A549 (cell line): ENCODE data around the gene MED23. TPM values are rescaled to one million over a fixed set of nuclear protein-coding genes. Genes with fewer than 3 reads are reported as not detected.
A peak's percentile ranks its signal among the peaks of the same experiment; 100 is the strongest.

Experiments used
- ATAC-seq, 2 experiments: fragments of 200-7000 bp in 1 of 2; fragments of >200 bp in 1 of 2; cut with Nextera tagmentation in 1 of 2; cut with Tn5 transposase in 1 of 2; 3 replicates each; pipeline versions ENCODE4 v1.8.0 to v1.9.1; 2018 to 2020; ENCODE audit warnings: mild to moderate bottlenecking in 1 of 2, moderate library complexity in 1 of 2
- CTCF ChIA-PET: fragments of 300-600 bp; sonication (Branson Sonifier 250); formaldehyde crosslinking; extraction: SDS; loops from one replicate; lab custom pipeline; 2021; ENCODE audit warnings: antibody characterized with exemption, inconsistent platforms; lab: Yijun Ruan, JAX
- POLR2A ChIA-PET: fragments of 350-600 bp; formaldehyde crosslinking; extraction: SDS; loops from one replicate; lab custom pipeline; 2021; ENCODE audit warnings: antibody characterized with exemption, inconsistent platforms; lab: Yijun Ruan, JAX
- DNase-seq, 2 experiments: peaks; one replicate each; pipeline versions ENCODE4 v3.0.0 to v3.0.0-alpha.2; 2011 to 2016; ENCODE audit warnings: low read depth in 1 of 2, low spot score in 1 of 2
- FAIRE-seq: peaks from 2 replicates; lab custom pipeline; 2011; peaks lifted over from hg19 to GRCh38; lab: Jason Lieb, UNC
- H3K27ac ChIP-seq, 2 experiments: fragments of >200 bp; sonication (Bioruptor Twin); formaldehyde crosslinking; 3 replicates each; pipeline ENCODE4 v1.5.1; 2016 to 2017
- H3K4me1 ChIP-seq: fragments of >200 bp; sonication (Bioruptor Twin); formaldehyde crosslinking; 3 replicates; pipeline ENCODE4 v1.6.1; 2016
- H3K4me2 ChIP-seq: fragments of >200 bp; sonication (Bioruptor Twin); formaldehyde crosslinking; 3 replicates; pipeline ENCODE4 v1.6.1; 2016
- H3K4me3 ChIP-seq: fragments of >200 bp; sonication (Bioruptor Twin); formaldehyde crosslinking; 3 replicates; pipeline ENCODE4 v1.5.1; 2016
- H3K9me3 ChIP-seq: fragments of >200 bp; sonication (Bioruptor Twin); formaldehyde crosslinking; 3 replicates; pipeline ENCODE4 v1.6.1; 2016
- ATOH8 ChIP-seq: fragments of 250-450 bp; sonication (Bioruptor Pico); IDR thresholded peaks from 2 replicates; pipeline ENCODE4 v1.5.0; 2020; ENCODE audit warnings: low read depth, mild to moderate bottlenecking, moderate library complexity
- BCL3 ChIP-seq: fragments of >200 bp; sonication (Bioruptor Twin); formaldehyde crosslinking; IDR thresholded peaks from 3 replicates; pipeline ENCODE4 v1.6.1; 2016
- BHLHE40 ChIP-seq: IDR thresholded peaks from 2 replicates; pipeline ENCODE4 v1.6.1; 2012; ENCODE audit warnings: low read depth, low read length, inconsistent platforms
- CBX2 ChIP-seq: fragments of 200-600 bp; sonication (generic); IDR thresholded peaks from 2 replicates; pipeline ENCODE4 v1.6.1; 2016; ENCODE audit warnings: low read depth, mild to moderate bottlenecking, borderline replicate concordance
- CHD2 ChIP-seq: fragments of 150-350 bp; IDR thresholded peaks from 2 replicates; pipeline ENCODE4 v1.6.1; 2014; ENCODE audit warnings: low read length; ENCODE audit not compliant: partially characterized antibody
- E2F6 ChIP-seq: IDR thresholded peaks from 2 replicates; pipeline ENCODE4 v1.6.1; 2012; ENCODE audit warnings: low read depth, borderline replicate concordance
- ELK1 ChIP-seq: fragments of 150-350 bp; IDR thresholded peaks from 2 replicates; pipeline ENCODE4 v1.6.1; 2014; ENCODE audit warnings: low read depth, mild to moderate bottlenecking, low read length
- ESRRA ChIP-seq: fragments of 150-350 bp; IDR thresholded peaks from 2 replicates; pipeline ENCODE4 v1.6.1; 2014; ENCODE audit warnings: mild to moderate bottlenecking, low read length, borderline replicate concordance
- FOSB ChIP-seq: fragments of 250-450 bp; sonication (Bioruptor Pico); IDR thresholded peaks from 2 replicates; pipeline ENCODE4 v1.5.0; 2020; ENCODE audit warnings: mild to moderate bottlenecking, moderate library complexity
- FOXS1 ChIP-seq: fragments of 250-450 bp; sonication (Bioruptor Pico); IDR thresholded peaks from 2 replicates; pipeline ENCODE4 v1.5.0; 2020; ENCODE audit warnings: mild to moderate bottlenecking, moderate library complexity
- GATA3 ChIP-seq: IDR thresholded peaks from 2 replicates; pipeline ENCODE4 v1.6.1; 2012; ENCODE audit warnings: borderline replicate concordance
- HDAC2 ChIP-seq: fragments of 200-600 bp; sonication (generic); IDR thresholded peaks from 2 replicates; pipeline ENCODE4 v1.6.1; 2016
- HEYL ChIP-seq: fragments of 250-450 bp; sonication (Bioruptor Pico); IDR thresholded peaks from 2 replicates; pipeline ENCODE4 v1.8.0; 2021; ENCODE audit warnings: mild to moderate bottlenecking, moderate library complexity
- HOXA7 ChIP-seq: fragments of 250-450 bp; sonication (Bioruptor Pico); IDR thresholded peaks from 2 replicates; pipeline ENCODE4 v1.5.0; 2020; ENCODE audit warnings: mild to moderate bottlenecking, moderate library complexity
- HOXB13 ChIP-seq: fragments of 250-450 bp; sonication (Bioruptor Pico); IDR thresholded peaks from 2 replicates; pipeline ENCODE4 v1.5.0; 2020; ENCODE audit warnings: low read depth, mild to moderate bottlenecking, moderate library complexity
- HOXB5 ChIP-seq: fragments of 250-450 bp; sonication (Bioruptor Pico); IDR thresholded peaks from 2 replicates; pipeline ENCODE4 v1.5.0; 2020; ENCODE audit warnings: mild to moderate bottlenecking, moderate library complexity
- JUNB ChIP-seq: fragments of >200 bp; sonication (Bioruptor Twin); formaldehyde crosslinking; IDR thresholded peaks from 2 replicates; pipeline ENCODE4 v1.6.1; 2016
- KDM1A ChIP-seq: fragments of 200-600 bp; sonication (generic); IDR thresholded peaks from 2 replicates; pipeline ENCODE4 v1.6.1; 2016; ENCODE audit warnings: low read depth, mild to moderate bottlenecking
- MAZ ChIP-seq: fragments of 150-350 bp; IDR thresholded peaks from 2 replicates; pipeline ENCODE4 v1.6.1; 2014; ENCODE audit warnings: antibody characterized with exemption, low read depth, low read length, borderline replicate concordance
- MYC ChIP-seq: IDR thresholded peaks from 2 replicates; pipeline ENCODE4 v1.6.1; 2012; ENCODE audit warnings: mild to moderate bottlenecking, inconsistent platforms, low read length, improper control_type of control experiment, borderline replicate concordance
- NR3C1 ChIP-seq: fragments of >200 bp; sonication (Bioruptor Twin); formaldehyde crosslinking; IDR thresholded peaks from 3 replicates; pipeline ENCODE4 v1.6.1; 2017
- RCOR1 ChIP-seq: fragments of 150-350 bp; IDR thresholded peaks from 2 replicates; pipeline ENCODE4 v1.6.1; 2014; ENCODE audit warnings: antibody characterized with exemption, low read length, low read depth
- RNF2 ChIP-seq: fragments of 200-600 bp; sonication (generic); IDR thresholded peaks from 2 replicates; pipeline ENCODE4 v1.6.1; 2016; ENCODE audit warnings: low read depth, mild to moderate bottlenecking, antibody characterized with exemption, moderate library complexity, borderline replicate concordance
- SMC3 ChIP-seq: fragments of >200 bp; sonication (Bioruptor Twin); formaldehyde crosslinking; IDR thresholded peaks from 3 replicates; pipeline ENCODE4 v1.6.1; 2018; ENCODE audit warnings: inconsistent platforms
- USF2 ChIP-seq: fragments of 450-650 bp; IDR thresholded peaks from 2 replicates; pipeline ENCODE4 v1.6.1; 2014; ENCODE audit warnings: antibody characterized with exemption
- ZC3H11A ChIP-seq: fragments of 450-650 bp; IDR thresholded peaks from 2 replicates; pipeline ENCODE4 v1.6.1; 2014; ENCODE audit warnings: antibody characterized with exemption, mild to moderate bottlenecking
- ZNF302 ChIP-seq: fragments of 250-450 bp; sonication (Bioruptor Pico); IDR thresholded peaks from 2 replicates; pipeline ENCODE4 v1.9.0; 2021; ENCODE audit warnings: inconsistent platforms, mild to moderate bottlenecking, moderate library complexity
- ZSCAN20 ChIP-seq: fragments of 250-450 bp; sonication (Bioruptor Pico); IDR thresholded peaks from 2 replicates; pipeline ENCODE4 v1.8.0; 2022; ENCODE audit warnings: mild to moderate bottlenecking, moderate library complexity
- WGBS: methylation state at CpG from one replicate; pipeline ENCODE4 v1.1.6; 2017; ENCODE audit errors: missing lambda C conversion rate; 5-methylcytosine and 5-hydroxymethylcytosine counted together
- polyA plus RNA-seq, 4 experiments: library from polyadenylated mRNA; depleted of rRNA in 3 of 4; stranded (reverse); fragments of >200 nt; fragmentation: RNase III in 1 of 4; extraction: RNeasy Plus Mini Kit Qiagen cat#74134 plus additional on column Dnase treatment in 1 of 4; gene quantifications; 2 replicates in 3 of 4; 3 replicates in 1 of 4; pipeline ENCODE4 v1.2.3, GENCODE V29; 2011 to 2017

MED23 gene
- polyA plus RNA-seq, 2 of the 4 experiments (the other 2 are of a cell fraction) = 7.6 to 23.1 TPM

GRCh38 chr6:131663578-131664165 lies 35.6 kb upstream of the MED23 start:
- no peak for ATAC-seq
- POLR2A ChIA-PET = interaction anchor here (0.6 kb wide), 1 partner anchor 724 kb away, joined by 5 read pairs; no protein-coding TSS in a partner anchor
- Histone ChIP-seq H3K27ac (no peak overlapping the region), H3K4me3 (no peak overlapping the region), H3K4me1 (no peaks in the 10 kb centered on the region), H3K9me3 (no peaks in the 10 kb centered on the region), H3K4me2 (no peak overlapping the region)
- no peak for FAIRE-seq
- DNase-seq = no peak
- no peak for TF ChIP-seq RCOR1
- TF ChIP-seq MAZ = no peak
- no peak for TF ChIP-seq FOXS1
- no peak for TF ChIP-seq HDAC2
- no peak for TF ChIP-seq USF2
- TF ChIP-seq CBX2 = no peak
- no peak for TF ChIP-seq GATA3
- TF ChIP-seq KDM1A = no peak
- no peak for TF ChIP-seq E2F6
- TF ChIP-seq BCL3 = no peak
- TF ChIP-seq ESRRA = no peak
- no peak for TF ChIP-seq RNF2
- no peak for TF ChIP-seq HOXB13 (CRISPR knock-in tag)
- no peak for TF ChIP-seq MYC
- TF ChIP-seq ZC3H11A = no peak
- TF ChIP-seq BHLHE40 = no peak
- TF ChIP-seq FOSB (CRISPR knock-in tag) = no peak
- CTCF ChIA-PET = interaction anchor here (1.1 kb wide), 1 partner anchor 32 kb away, joined by 3 read pairs; no protein-coding TSS in a partner anchor
- 32% methylated on average over 2 of the region's 2 CpGs for WGBS

- WGBS = 8% methylated on average over 1 of the region's 1 CpG
- ATAC-seq (no peak; a peak in 1 of 6 replicates), FAIRE-seq (no peak), DNase-seq (peak in 1 of 2 experiments; percentile 16)
- ChIA-PET CTCF (no interaction called here), POLR2A (no interaction called here)
- Histone ChIP-seq H3K9me3 (no peaks in the 10 kb centered on the region), H3K4me3 (no peak overlapping the region), H3K27ac (no peak overlapping the region), H3K4me2 (no peak overlapping the region), H3K4me1 (no peaks in the 10 kb centered on the region)
- no peak for TF ChIP-seq ZSCAN20
- no peak for TF ChIP-seq SMC3
- no peak for TF ChIP-seq ELK1
- TF ChIP-seq ZNF302 (CRISPR knock-in tag) = no peak
- TF ChIP-seq HEYL (CRISPR knock-in tag) = no peak
- no peak for TF ChIP-seq JUNB
- no peak for TF ChIP-seq HOXA7 (CRISPR knock-in tag)
- no peak for TF ChIP-seq NR3C1
- no peak for TF ChIP-seq E2F6
- no peak for TF ChIP-seq CHD2
- TF ChIP-seq FOSB (CRISPR knock-in tag) = no peak
- no peak for TF ChIP-seq FOXS1
- no peak for TF ChIP-seq RNF2
- no peak for TF ChIP-seq HOXB5 (CRISPR knock-in tag)
- TF ChIP-seq BHLHE40 = no peak
- TF ChIP-seq ATOH8 (CRISPR knock-in tag) = no peak
- TF ChIP-seq USF2 = no peak
These were observed 32.2 kb upstream of the MED23 start for GRCh38 chr6:131660195-131660594.
